Measurements from ENCODE around the gene JADE1.

JADE1 gene

GRCh38 chr4:128810871-128811570, 1.5 kb downstream of the JADE1 start:
- no peak for FAIRE-seq

GRCh38 chr4:128811571-128812441, 2.3 kb downstream of the JADE1 start:
- no peak for FAIRE-seq

GRCh38 chr4:128812442-128813235, 3.1 kb downstream of the JADE1 start:
- FAIRE-seq: no peak

DNA sequence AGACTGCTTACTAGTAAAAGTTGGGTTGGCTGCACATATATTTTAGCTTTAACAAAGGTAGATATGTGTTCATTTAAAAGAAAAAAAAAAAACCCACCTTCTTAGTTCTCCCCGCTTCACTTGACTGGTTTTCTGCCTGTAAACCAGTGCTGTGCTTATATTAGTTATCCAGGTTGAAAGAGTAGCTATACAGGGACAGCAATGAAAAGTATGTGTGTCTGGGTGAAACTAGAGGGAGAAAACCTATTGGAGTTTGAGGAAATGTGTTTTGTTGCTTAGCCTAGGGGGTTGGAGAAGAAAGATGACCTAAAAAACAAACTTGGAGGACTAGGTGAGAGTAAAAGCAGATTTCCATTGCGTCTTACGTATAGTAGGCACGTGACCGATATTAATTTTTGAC, 4.5 kb downstream of the JADE1 start:
- FAIRE-seq: no peak

DNA sequence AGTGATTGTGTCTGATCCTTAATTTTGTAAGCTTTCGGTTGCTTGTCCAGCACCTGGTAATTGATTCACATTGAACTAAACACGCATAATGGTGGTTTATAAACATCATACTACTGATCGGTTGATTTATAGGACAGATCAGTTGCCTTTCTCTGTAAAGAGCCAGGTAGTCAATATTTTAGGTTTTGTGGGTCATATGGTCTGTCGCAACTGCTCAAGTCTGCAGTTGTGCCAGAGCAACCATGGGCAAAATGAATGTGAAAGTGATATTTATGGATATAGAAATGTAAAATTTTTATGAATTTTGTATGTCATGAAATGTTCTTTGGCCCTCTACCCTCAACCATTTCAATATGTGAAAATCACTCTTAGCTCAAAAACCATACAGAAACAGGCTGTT, 8.9 kb downstream of the JADE1 start:
- FAIRE-seq: no peak

DNA sequence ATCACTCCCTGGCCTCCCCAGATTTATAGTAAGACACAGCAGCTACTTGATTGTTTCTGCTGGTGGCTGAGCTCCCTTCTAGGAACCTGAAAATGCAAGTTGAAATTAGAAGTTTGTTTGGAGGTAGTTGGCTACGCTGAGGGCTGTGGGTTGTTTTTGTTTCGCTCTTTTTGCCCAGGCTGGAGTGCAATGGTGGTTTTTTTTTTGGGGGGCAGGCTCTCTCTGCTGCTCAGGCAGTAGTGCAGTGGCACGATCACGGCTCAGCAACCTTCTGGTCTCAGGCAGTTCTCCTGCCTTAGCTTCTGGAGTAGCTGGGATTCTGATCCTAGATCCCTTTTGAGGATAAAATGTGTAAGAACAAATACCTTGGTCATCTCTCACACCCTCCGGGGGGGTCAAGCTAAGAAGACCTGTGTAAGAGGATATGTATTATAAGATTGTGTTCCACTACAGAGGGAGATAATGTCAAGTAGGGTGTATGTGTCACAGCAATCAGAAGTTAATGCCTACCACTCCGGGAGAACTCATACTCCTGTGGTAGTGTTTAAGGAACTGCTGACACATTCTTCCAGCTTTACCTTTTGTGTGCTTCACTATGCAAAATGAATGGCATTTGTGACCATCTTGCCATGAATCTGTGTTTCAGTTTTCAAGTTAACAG, 9.7 kb downstream of the JADE1 start:
- FAIRE-seq: no peak

- no peak for FAIRE-seq
These were observed 11.2 kb downstream of the JADE1 start for GRCh38 chr4:128820671-128821070.

GRCh38 chr4:128821151-128821550, 11.7 kb downstream of the JADE1 start:
- no peak for FAIRE-seq

DNA sequence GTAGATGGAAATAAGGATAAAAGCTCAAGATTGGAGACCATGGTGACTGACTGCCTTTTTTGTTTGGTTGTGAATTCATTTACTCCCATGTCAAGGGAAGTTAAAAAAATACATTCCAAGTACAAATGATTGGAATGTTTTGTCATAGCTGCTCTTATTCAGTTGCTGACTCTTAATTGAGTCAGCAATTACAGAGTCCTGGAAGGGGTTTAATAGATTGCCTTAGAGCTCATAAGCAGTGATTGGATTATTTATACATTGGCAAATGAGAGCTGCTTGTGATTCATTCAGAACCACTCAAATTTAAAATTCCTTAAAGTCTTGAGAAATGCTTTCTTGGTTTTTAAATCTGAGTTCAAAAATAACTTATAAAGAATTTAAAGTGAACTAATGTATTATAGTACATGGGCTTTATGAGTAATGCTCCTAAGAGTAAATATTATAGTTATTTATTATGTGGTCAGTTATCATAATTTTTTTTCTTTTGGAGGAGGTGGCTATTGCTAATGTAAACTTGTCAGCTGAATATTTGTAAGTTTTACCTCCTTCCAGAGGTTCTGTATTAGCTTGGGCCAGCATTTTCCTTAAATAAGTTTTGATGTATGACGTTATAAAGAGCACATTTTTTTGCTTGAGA, 13.6 kb downstream of the JADE1 start:
- no peak for FAIRE-seq

- FAIRE-seq: no peak
These were observed 15.7 kb downstream of the JADE1 start for GRCh38 chr4:128825226-128825625.

GRCh38 chr4:128827296-128827695, 17.8 kb downstream of the JADE1 start:
- FAIRE-seq: no peak

DNA sequence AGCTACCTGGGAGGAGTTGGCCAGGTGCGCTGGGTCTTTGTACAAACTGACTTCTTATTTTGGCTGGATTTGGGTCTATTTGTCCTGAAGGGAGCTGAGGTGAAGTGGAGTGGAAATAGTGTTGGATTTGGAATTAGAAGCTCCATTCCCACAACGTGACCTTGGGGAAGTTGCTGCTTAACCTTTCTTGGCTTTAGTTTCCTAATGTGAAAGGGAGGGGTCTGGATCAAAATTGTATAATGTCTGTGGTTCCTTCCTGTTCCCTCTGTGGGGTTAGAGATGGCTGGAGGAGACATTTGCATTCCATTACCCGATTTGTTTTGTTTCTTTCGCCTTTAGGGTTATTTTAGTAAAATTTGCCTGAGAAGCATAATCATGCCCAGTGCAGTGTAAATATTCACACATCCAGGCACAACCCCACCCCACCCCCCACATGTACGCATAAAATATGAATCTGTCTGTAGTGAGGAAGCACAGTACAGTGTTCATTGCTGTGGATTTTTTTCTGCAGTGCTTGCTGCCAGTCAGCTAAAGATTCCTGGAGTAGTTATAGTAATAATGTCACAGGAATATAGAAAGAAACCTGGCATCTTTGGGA, 21.5 kb downstream of the JADE1 start:
- FAIRE-seq: no peak

- no peak for FAIRE-seq
These were observed 22.2 kb downstream of the JADE1 start for GRCh38 chr4:128831531-128832242.

DNA sequence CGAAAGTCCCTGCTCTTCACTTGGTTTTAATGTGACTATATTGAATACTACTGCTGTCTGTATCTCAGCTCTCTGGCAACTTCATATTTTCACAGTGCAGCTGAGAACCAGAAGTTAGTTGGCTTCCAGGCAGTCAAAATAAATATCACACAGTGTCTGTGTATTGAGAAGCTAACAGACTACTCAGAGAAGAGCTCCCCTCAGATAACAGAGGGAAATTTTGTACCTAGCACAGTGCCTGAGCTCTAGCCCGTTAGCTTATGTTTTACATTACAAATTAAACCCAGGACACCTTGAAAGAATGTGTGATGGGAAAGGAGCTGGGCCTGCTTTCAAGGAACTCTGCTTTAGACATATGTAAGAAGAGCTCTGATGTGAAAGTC, 22.7 kb downstream of the JADE1 start:
- no peak for FAIRE-seq

- no peak for FAIRE-seq
These were observed 26.2 kb downstream of the JADE1 start for GRCh38 chr4:128835498-128836222.

GRCh38 chr4:128837198-128837597, 27.7 kb downstream of the JADE1 start:
- FAIRE-seq: no peak

DNA sequence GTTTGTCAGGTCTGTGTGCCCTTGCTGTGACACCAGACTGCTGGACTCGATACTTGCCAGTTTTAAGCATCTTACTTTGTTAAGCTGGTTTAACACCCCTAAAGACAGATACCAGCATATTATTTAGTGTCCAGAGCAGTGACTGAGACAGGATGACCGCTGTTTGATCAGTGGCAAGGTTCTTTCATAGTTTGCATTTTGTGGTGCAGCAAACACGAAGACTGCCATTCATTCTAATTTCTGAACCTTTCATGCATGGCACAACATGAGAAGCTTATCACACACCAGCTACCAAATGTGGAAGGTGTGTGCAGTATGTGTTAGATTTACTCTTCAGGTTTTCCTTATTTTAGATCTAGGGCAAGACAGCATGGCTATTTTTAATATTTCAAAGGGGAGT, 28.2 kb downstream of the JADE1 start:
- FAIRE-seq: no peak

DNA sequence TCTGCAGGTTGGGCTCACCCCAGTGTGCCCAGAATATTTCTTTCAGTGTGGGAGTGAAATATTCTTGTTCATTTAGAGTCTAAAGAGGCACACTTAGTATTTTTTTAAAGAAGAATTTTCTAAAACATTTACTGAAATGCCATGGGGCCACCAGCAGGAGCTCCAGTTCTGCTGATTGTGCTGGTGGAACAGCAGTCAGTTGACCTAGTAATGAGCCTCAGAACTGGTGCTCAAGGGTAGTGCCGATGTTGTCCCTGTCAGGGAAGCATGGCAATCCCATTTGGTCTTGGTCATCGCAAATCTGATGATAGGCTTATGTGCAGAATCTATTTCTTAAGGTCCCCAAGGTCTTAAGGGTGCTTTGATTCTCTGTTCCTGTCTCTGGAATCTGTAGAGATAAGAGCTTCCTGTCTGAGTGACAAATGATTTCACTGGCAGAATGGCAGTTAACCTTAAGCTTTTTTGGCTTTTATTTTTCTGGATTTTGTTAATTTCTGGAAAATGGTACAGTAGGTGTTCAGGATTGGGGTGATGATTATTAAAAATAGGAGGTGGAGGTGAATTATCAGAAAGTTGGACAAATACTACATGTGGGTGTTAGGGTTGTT, 31.3 kb downstream of the JADE1 start:
- no peak for FAIRE-seq

DNA sequence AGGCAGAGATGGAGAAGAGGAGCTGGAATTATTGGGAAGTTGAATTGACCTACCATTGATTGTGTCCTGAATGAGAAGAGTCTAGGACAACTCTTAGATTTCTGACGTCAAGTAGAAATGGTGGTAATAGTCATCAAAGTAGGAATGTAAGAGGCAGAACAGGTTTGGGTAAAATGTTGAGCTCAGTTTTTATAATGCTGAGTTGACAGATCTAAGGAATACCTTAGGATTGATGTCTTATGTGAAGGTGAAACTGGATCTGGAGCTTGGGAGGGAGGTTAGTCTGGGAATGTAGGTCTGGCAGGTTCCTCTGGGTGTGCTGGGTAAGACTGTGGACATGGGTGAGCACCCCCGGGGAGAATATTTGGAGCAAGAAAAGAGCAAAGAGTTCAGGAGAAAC, 31.9 kb downstream of the JADE1 start:
- no peak for FAIRE-seq

DNA sequence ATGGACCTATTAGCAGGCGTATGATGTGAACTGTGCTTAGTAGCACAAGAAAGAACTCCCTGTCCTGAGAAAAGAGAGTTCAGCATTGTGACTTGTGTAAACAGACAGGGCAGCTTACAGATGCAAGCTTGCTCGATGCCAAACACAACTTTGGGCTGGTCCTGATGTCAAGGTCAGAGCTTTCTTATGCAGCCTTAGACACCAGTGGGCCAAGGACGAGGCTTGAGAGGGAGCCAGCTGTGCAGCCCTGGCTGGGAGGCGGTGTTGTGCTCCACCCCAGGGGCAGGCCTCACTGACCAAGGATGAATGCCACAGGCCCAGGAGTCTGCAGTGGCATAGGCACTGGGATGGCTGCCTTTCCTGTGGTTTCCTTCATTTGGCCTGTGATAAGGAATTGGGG, 35.4 kb downstream of the JADE1 start:
- FAIRE-seq: no peak
